Measurements from ENCODE around the gene ZNF688.

Gene ZNF688

GRCh38 chr16:30585022-30585399, 13.5 kb upstream of the ZNF688 start:
- DNase-seq = no peak

DNA sequence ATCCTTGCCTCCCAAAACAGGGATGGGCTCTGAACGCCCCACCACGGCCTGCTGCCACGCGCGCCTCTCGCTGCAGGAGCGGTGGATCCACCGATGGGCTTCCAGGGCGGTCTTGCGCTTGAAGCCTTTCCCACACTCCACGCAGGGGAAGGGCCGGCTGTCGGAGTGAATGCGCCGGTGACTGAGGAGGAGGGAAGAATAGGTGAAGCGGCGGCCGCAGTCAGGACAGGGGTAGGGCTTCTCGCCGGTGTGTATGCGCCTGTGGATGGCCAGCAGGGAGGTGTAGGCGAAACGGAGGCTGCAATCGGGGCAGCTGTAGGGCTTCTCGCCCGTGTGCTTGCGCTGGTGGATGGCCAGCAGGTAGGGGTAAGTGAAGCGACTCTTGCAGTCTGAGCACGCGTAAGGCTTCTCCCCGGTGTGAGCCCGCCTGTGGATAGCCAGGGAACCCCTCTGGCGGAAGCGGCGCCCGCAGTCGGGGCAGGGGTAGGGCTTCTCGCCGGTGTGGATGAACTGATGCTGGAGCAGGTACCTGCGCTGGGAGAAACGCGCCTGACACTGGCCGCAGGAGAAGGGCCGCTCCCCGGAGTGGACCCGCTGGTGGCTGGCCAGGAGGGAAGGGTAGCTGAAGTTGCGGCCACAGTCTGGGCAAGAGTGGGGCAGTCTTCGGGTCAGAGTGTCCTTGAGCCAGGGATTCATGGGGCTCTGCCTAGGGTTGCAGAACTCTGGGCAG, 11.3 kb upstream of the ZNF688 start:
- DNase-seq = no peak

DNA sequence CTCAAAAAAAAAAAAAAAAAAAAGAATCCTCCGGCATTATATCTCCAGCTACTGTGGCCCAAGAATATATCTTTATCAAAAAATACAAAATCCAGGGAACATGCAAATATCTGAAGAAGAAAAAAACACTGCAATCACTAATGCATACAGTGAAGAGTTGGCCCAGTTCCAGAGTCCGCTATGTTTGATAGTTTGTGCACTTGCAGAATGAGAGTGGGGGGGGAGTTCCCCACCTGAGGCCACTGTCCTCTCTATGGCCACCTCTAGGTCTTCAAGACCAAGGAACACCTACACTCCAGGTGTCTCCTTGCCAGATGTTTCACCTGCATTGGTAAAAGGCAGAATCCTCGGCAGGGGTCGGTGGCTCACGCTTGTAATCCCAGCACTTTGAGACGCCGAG, 9.9 kb upstream of the ZNF688 start:
- DNase-seq = no peak

DNA sequence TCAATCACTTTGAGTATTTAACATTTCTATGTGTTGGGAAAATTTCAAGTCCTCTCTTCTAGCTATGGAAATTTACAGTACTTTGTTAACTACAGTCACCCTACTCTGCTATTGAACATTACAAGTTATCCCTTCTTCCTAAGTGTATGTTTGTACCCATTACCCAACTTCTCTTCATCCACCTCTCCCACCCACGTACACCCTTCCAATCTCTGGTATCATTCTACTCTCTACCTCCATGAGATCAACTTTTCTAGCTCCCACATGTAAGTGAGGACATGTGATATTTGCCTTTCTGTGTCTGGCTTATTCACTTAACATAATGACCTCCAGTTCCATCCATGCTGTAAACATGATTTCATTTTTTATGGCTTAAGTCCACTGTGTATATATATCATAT, 3.2 kb upstream of the ZNF688 start:
- DNase-seq = no peak

DNA sequence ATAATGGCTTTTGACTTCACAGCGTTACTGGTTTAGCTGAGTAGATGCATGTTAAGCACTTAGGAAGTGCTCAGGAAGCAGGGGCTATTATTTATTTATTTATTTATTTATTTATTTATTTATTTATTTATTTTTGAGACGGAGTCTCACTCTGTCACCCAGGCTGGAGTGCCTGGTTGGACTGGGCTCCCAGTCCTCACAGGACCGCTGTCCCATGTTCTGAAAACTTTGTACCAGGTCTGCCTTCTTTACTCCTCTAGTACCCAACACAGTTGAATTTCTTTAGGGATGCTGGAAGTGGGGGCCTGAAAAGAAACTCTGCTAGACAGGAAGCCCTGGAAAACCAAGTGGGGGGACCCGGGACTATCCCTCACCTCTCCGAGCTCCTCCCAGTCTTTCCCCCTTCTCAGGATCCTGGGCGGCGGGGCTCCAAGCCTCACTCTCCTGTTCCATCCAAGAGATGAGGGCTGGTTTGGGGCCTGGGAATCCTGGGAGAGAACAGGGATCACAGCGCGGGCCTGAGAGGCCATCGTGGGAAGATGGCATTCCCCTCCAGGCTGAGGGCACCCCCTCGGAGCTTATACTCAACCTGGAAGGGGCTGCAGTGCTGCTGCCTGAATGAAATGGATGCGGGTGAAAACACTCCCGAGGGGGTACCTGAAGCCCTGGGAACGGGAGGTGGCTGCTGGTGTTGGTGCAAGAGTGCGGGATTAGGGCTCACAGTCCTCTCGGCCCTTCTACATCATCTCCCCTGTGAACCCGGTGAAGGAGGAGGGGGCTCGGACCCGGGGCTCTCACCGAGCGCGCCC, 674 bp downstream of the ZNF688 start:
- DNase-seq = no peak

DNA sequence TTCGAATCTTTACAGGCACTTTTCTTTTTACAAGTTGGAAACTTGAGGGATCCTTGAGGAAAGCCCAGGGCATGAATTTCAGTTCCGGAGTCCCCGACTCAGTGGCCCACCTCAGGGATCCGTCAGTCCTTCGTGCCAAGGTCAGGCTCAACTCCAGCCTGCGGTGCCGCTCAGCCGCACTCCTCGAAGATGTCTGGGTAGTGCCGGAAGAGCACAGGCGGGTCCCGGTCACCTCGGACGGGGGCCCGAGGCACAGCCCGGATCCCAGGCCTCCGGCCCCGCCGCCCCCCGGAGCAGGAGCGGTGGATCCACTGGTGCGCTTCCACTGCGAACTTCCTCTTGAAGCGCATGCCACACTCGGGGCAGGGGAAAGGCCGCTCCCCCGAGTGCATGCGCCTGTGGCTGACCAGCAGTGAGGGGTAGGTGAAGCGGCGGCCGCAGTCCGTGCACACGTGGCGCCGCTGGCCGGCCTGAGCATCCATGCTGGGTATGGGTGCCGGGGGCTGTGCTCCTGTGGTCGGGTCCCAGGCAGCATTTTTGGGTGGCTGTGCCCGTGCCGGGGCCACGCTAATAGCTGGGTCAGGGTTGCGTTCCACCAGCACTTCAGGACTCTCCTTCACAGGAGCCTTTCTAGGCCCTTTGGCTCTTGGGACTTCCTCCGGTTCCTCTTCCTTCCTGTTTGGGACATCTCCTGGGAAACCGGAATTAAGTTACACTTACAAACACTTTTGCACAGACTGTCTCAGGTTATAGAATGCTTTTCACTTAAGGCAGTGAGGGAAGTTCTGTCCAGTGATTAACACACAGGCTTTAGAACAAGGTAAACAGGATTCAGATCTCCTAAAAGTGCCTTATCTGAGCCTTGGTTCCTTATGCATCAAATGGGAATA, 1.5 kb downstream of the ZNF688 start:
- DNase-seq = no peak

DNA sequence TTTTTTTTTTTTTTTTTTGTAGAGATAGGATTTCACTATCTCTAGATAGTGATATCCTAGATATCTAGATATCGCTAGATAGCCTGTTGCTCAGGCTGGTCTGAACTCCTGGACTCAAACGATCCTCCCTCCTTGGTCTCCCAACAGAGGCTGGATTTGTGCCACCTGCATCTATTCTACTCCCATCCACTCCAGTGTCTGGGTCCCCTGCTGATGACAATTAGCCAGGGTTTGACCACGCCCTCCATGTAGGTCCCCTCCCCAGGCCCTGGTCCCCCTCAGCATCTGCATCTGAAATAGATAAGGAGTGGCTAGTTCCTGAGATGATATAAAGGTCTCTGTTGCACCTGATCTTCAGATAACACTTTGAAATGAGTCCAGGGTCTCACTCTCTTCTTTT, 2.2 kb downstream of the ZNF688 start:
- DNase-seq = no peak

GRCh38 chr16:30567991-30568638, 3.4 kb downstream of the ZNF688 start:
- DNase-seq = no peak

GRCh38 chr16:30567160-30567990, 4.1 kb downstream of the ZNF688 start:
- DNase-seq = no peak

DNA sequence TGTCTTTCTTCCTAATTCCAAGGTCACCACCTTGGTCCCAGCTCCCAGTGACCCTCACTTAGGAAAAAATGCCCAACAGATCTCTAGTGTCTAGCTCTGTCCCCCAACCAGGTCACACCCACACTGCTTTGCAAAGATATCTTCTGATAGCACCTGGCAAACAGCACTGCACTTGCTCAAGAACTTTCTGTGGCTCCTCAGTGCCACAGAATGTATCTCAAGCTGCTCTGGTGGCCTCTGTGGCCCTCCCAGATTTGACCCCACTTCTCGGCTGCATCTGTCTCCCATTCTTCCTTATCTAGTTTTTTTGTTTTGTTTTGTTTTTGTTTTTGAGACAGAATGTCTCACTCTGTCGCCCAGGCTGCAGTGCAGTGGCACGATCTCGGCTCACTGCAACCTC, 5.0 kb downstream of the ZNF688 start:
- no peak for DNase-seq

GRCh38 chr16:30565984-30566383, 5.5 kb downstream of the ZNF688 start:
- no peak for DNase-seq

- no peak for DNase-seq
Measured at GRCh38 chr16:30565526-30565925, 6.0 kb downstream of the ZNF688 start.

- peak in 1 of 2 experiments; percentile 4 for DNase-seq
Measured at GRCh38 chr16:30562021-30562420, 9.5 kb downstream of the ZNF688 start.

DNA sequence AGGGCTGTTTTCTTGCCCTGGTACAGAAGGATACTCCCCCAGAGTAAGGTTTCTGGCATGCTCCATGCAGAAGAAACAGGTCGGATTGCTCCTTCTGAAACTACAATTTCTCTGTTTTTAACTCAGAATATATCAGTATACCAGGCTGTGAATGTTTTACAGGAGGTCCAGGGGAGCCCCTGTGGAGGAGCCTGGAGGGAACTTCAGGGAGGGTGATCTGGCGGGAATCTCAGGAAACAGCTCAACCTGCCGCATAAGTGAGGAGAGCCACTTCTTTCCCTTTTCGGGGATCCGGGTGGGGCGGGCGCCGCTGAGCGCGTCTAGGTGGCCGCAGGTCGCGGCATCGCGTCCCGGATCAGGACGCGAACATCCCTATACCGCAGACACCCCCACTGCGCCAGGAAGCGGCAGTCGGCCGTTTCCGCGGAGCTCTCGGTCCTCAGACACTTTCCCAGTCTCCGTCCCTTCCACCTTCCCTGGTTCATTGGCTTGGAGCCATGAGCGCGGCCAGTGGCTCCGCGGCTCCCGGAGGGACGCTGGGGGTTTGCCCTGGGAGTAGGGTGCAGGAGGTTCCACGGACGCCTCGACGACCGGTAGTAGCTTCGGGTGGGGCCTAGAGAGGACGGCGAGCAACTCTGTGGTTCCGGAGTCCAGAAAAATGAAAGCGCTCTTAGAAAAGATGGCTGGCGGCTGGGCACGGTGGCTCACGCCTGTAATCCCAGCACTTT, 10.3 kb downstream of the ZNF688 start:
- DNase-seq = no peak

DNA sequence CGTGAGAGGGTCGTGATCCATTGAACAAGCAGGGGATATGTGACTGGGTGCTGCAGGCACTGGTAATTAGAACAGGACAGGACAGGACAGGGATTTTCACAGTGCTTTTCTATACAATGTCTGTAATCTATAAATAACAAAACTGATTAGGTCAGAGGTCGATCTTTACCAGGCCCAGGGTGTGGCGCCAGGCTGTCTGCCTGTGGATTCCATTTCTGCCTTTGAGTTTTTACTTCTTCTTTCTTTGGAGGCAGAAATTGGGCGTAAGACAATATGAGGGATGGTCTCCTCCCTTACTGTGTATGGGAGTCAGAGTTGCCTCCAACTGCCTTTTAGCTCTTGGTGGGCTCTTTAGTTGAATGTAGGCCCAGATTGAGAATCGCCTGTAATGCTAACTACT, 11.8 kb downstream of the ZNF688 start:
- DNase-seq = no peak

GRCh38 chr16:30558789-30559377, 12.6 kb downstream of the ZNF688 start:
- DNase-seq = no peak

DNA sequence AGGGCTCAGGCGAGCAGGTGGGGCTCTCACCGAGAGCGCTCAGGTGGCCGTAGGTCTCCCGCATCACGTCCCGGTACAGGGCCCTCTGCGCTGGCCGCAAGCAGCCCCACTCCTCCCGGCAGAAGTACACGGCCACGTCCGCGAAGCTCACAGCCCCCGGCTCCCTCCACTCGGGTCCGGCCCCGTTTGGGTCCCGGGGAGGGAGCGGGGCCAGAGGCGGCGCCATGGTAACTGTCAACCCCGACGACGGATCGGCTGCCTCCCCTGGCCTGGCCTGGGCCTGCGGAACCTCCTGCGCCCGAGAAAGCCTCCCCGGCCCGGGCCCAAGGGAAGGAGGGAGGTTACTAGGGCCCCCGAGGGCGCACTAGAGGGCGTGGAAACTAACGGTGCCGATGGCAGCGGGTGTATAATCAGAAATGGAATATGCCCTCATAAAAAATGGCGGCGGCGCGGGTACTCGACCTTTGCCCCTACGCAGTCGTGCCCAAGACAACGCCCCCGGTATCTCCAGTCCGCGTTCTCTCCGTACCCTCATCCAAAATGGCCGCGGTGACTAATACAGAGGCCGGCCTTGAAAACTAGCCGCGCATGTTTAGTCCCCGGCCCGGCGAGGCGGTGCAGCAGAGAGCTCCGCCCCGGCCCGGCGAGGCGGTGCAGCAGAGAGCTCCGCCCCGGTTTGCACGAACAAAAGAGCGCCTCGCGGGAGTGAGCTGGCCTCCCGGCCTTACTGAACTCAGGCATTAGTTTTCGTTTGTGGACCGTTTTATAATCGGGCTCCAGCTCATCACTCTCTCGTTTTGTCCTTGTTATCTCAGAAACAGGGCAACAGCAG, 13.3 kb downstream of the ZNF688 start, which contains the start of gene ZNF764:
Gene ZNF764, minus strand, starts transcription at position 418 of the 832 bp plus-strand sequence. Its CDS starts 192 bp downstream, at position 226.
- DNase-seq = peak; percentile 78 to 89

DNA sequence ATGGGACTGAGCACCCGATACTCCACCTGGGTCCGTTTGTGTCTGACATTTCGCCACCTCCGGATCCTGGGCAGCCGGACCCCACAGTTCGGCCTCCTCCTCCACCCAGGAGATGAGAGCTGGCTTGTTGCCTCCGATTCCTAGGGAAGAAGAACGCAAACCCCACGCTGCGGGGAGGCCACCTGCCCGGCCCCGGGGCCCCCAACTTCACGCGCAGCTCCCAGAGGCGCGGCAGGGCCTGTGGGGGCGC, 13.9 kb downstream of the ZNF688 start:
- no peak for DNase-seq

DNA sequence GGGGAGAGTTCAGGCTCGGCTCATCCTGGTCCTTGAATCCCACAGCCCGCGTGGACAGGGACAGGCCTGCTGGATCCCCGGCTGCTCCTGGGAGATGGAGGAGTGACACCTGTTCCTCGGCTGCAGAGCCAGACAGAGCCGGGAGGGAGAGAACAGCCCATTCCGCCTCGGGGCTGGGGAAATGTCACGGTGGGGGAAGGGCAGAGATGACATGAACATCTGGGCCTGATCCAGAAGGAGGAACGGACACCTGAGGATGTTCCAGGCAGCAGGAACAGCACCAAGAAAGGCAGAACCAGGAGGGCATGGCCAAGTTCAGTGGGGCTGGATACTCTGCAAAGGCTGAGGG, 15.4 kb downstream of the ZNF688 start:
- no peak for DNase-seq

Data from NCI-H187 (cell line).